ENCODE measurements around the gene PLXDC2. TPM values are rescaled to one million over a fixed set of nuclear protein-coding genes. Genes with fewer than 3 reads are reported as not detected.

Gene PLXDC2
- total RNA-seq, 2 experiments from 2014 or later, result not detected

GRCh38 chr10:19812976-19813375 is 3.3 kb upstream of the PLXDC2 start:
- H3K27me3 Mint-ChIP-seq, result peaks cover 29% of the 10 kb centered on the region
- H3K27ac Mint-ChIP-seq, result no peak overlapping the region
- CTCF ChIA-PET, result no interaction called here

GRCh38 chr10:19815036-19815730 is 1.0 kb upstream of the PLXDC2 start:
- Mint-ChIP-seq H3K27me3 (peaks cover 36% of the 10 kb centered on the region), H3K27ac (no peak overlapping the region), H3K36me3 (ENCODE audit: low read depth) (no peaks in the 10 kb centered on the region), H3K4me3 (no peak overlapping the region), H3K9me3 (no peaks in the 10 kb centered on the region), H3K4me1 (ENCODE audit: low read depth) (peaks cover 4% of the 10 kb centered on the region)
- DNase-seq (peak; percentile 4), ATAC-seq (no peak)
- no peak for TF ChIP-seq CTCF (IDR thresholded peaks at IDR 0.05)
- ChIA-PET POLR2A (no interaction called here), CTCF (no interaction called here)
- intact Hi-C loops (cut with micrococcal nuclease), result no loop called here

More at GRCh38 chr10:19812976-19813375, 3.3 kb upstream of the PLXDC2 start:
- Mint-ChIP-seq H3K36me3 (ENCODE audit: low read depth) (no peaks in the 10 kb centered on the region), H3K4me1 (ENCODE audit: low read depth) (peaks cover 4% of the 10 kb centered on the region), H3K4me3 (no peak overlapping the region), H3K9me3 (no peaks in the 10 kb centered on the region)
- DNase-seq (no peak), ATAC-seq (no peak)
- no peak for TF ChIP-seq CTCF (IDR thresholded peaks at IDR 0.05)
- POLR2A ChIA-PET, result no interaction called here
- intact Hi-C loops (cut with micrococcal nuclease), result no loop called here

- no peaks in the 10 kb centered on the region for H3K36me3 Mint-ChIP-seq (ENCODE audit: low read depth)
- peaks cover 36% of the 10 kb centered on the region for H3K27me3 Mint-ChIP-seq
- ChIA-PET POLR2A (no interaction called here), CTCF (no interaction called here)
- TF ChIP-seq CTCF (IDR thresholded peaks at IDR 0.05), result no peak
- ATAC-seq (peak; percentile 56), DNase-seq (peak; percentile 2)
- intact Hi-C loops (cut with micrococcal nuclease), result no loop called here
- H3K27ac Mint-ChIP-seq, result no peak overlapping the region
- H3K4me1 Mint-ChIP-seq (ENCODE audit: low read depth), result peaks cover 4% of the 10 kb centered on the region
- peak overlapping the region; percentile 32 for H3K4me3 Mint-ChIP-seq
- H3K9me3 Mint-ChIP-seq, result no peaks in the 10 kb centered on the region
Observed at GRCh38 chr10:19815731-19816410, 361 bp upstream of the PLXDC2 start.

- H3K36me3 Mint-ChIP-seq (ENCODE audit: low read depth), result no peaks in the 10 kb centered on the region
- H3K9me3 Mint-ChIP-seq, result no peaks in the 10 kb centered on the region
- peaks cover 39% of the 10 kb centered on the region for H3K27me3 Mint-ChIP-seq
- intact Hi-C loops (cut with micrococcal nuclease), result no loop called here
- peak; percentile 2 for DNase-seq
- TF ChIP-seq CTCF (IDR thresholded peaks at IDR 0.05), result no peak
- ATAC-seq, result no peak
- POLR2A ChIA-PET, result no interaction called here
- no peak overlapping the region for H3K27ac Mint-ChIP-seq
- peak overlapping the region; percentile 12 for H3K4me3 Mint-ChIP-seq
- CTCF ChIA-PET, result no interaction called here
- peaks cover 4% of the 10 kb centered on the region for H3K4me1 Mint-ChIP-seq (ENCODE audit: low read depth)
Observed at GRCh38 chr10:19817231-19817933, 1.1 kb downstream of the PLXDC2 start.

- intact Hi-C loops (cut with micrococcal nuclease), result no loop called here
- DNase-seq (no peak), ATAC-seq (no peak)
- no peaks in the 10 kb centered on the region for H3K9me3 Mint-ChIP-seq
- H3K27ac Mint-ChIP-seq, result no peak overlapping the region
- peaks cover 4% of the 10 kb centered on the region for H3K4me1 Mint-ChIP-seq (ENCODE audit: low read depth)
- CTCF ChIA-PET, result interaction anchor here (0.6 to 1.5 kb wide), 3 partner anchors 9 to 93 kb away, joined by 4 to 6 read pairs (median 6); no protein-coding TSS in a partner anchor
- H3K4me3 Mint-ChIP-seq, result no peak overlapping the region
- no peak for TF ChIP-seq CTCF (IDR thresholded peaks at IDR 0.05)
- H3K36me3 Mint-ChIP-seq (ENCODE audit: low read depth), result no peaks in the 10 kb centered on the region
- POLR2A ChIA-PET, result no interaction called here
- H3K27me3 Mint-ChIP-seq, result peaks cover 35% of the 10 kb centered on the region
Observed at GRCh38 chr10:19818876-19819275, 2.6 kb downstream of the PLXDC2 start.
